Skin of body (tissue), 2 donors: ENCODE data around the gene RBM12. TPM values are rescaled to one million over a fixed set of nuclear protein-coding genes. Genes with fewer than 3 reads are reported as not detected.

ENCODE experiments used
- DNase-seq: peaks from one replicate; lab custom pipeline; 2025; lab: John Stamatoyannopoulos, UW
- total RNA-seq: library from RNA; depleted of rRNA; stranded (reverse); fragments of >200 nt; gene quantifications from one replicate; pipeline ENCODE4 v1.2.3, GENCODE V29; 2014

Gene RBM12
- total RNA-seq, 1 donor from 2014 or later, result 39.2 TPM

- DNase-seq, result no peak
These were observed 4.4 kb downstream of the RBM12 start for GRCh38 chr20:35660122-35660937.

GRCh38 chr20:35657271-35657670 lies 7.4 kb downstream of the RBM12 start:
- DNase-seq, result no peak

GRCh38 chr20:35654415-35654814 lies 10.3 kb downstream of the RBM12 start:
- no peak for DNase-seq

GRCh38 chr20:35653893-35654292 lies 10.8 kb downstream of the RBM12 start:
- DNase-seq, result no peak

DNA sequence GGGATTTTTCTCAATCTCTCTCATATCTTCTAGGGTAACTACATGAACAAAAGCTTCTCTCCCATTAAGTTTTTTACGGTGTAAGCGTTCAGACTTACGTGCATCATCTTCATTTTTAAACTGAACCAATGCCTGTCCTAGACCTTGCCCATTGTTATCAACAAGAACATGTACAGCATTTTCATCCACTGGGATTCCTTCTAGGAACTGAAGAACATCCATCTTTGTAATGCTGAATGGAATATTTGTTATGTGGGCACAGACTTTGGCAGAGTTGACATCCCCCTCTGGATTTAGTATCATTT lies 11.3 kb downstream of the RBM12 start:
- no peak for DNase-seq

GRCh38 chr20:35652641-35653429 lies 11.9 kb downstream of the RBM12 start:
- DNase-seq, result no peak

- no peak for DNase-seq
These were observed 12.7 kb downstream of the RBM12 start for GRCh38 chr20:35651958-35652357.

GRCh38 chr20:35650632-35651031 lies 14.1 kb downstream of the RBM12 start:
- DNase-seq, result no peak

DNA sequence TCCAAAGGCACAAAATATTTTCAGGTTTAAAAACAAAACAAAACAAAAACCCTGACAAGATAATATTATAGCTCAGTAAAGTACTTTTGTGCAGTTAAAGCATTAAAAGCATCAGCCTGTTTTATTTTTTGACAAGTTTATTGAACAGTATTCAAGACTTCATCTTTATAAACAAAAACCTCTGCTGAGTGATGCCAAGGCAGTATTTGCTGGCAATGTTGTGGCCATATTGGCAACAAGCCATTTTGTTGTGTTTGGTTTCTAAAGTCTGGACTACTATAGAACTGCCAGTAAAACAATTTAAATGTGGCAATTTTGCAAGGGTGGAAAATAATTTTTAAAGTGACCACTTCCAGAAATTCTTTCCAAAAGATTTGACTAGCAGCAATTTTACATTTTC lies 15.9 kb downstream of the RBM12 start:
- no peak for DNase-seq

- DNase-seq, result no peak
These were observed 19.9 kb downstream of the RBM12 start for GRCh38 chr20:35644806-35645205.

DNA sequence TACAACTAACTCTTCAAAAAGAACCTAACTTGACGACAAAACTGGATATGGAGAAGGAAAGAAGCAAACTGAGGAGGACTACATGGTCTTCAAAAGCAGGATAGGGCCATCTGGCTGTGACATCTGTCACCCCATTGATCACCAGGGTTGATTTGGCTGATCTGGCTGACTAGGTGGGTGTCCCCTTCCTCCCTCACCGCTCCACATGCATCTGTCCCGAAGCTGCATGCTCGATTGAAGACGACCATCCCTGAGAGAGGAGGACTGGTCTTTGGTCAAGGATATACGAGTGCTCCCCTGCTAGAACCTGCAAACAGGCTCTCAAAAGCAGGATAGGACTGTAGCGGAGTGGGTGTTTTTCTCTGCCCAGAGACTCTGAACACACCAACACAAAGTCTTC lies 21.7 kb downstream of the RBM12 start:
- DNase-seq, result no peak

- no peak for DNase-seq
These were observed 23.0 kb downstream of the RBM12 start for GRCh38 chr20:35641743-35642142.

GRCh38 chr20:35640724-35641123 lies 24.0 kb downstream of the RBM12 start:
- DNase-seq, result no peak

DNA sequence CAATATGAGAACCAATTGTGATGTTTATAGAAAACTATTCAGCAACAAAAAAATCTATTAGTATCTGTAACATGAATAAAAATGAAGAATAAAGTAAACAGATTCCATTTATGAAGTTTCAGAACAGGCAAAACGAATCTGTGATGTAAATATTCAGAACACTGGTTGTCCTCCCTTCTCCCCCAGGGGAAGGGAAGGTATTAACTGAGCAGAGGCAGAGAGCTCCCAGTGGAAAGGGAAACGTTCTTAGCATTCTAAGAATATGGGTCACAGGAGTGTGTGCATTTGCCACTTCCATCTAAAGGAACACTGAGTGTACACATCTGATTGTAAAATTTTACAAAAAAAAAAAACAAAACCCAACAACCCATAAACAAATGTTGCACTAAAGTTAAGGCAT lies 25.9 kb downstream of the RBM12 start:
- DNase-seq, result no peak

DNA sequence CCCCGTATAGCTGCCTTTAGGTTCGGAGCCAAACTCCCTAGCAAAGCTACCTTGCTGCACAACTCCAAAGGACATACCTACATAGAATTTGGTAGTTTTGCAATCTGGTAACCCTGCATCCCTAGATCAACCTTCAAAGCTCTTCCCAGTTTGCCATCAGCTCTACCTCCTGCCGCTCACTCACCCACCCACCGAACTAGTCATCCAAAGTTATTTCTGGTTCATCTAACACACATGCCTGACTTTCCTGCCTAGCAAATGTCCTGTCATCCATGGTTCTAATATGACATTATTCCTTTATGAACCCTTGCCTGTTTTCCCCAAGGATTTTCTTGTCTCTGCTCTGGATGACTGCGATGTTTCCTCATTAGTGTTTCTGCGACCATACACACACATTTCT lies 27.4 kb downstream of the RBM12 start:
- no peak for DNase-seq

GRCh38 chr20:35636095-35636494 lies 28.6 kb downstream of the RBM12 start:
- no peak for DNase-seq

DNA sequence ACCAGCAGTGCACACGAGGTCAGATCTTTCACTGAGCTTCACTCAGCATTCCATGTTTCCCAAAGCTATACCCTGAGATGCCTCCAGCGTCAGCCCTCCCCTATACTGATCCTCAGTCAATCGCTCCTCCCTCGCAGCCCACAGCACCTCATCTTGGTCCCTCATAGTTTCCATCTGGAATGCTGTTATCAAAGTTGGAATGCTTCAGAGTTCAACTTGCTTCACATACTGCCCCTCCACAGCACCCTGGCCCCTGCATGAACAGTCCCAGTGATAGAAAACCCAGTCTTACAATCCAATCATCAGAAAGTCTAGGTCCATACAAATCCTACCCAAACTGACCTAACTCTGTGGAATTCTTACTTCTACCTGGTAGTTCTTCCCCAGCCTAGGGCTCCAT lies 29.0 kb downstream of the RBM12 start:
- DNase-seq, result no peak

DNA sequence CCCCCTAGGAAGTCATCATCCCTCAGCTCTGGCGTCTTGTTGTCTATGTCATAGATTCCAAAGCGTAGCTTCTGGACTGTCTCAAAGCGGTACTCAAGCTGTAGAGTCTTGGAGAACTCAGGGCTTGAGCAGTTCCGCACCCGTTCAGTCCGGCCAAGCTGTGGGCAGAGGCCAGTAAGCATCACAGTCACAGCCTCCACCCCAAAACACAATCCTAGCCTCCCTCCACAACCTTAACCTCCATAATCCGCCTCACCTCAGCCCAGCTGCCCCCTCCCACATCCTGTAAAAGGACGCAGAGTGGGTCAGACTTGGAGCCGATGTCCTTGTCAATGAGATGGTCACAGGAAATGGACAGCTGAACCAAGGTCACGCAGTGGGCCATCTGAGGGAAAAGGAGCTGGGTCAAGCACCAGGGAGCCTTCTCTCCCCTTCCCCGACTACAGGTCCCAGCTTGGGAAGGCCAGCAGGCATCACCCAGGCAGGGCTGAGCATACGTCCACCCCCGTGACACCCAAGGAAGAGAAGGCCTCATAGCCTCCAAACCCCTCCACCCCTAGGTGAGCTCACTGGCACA lies 32.1 kb downstream of the RBM12 start:
- DNase-seq, result no peak

- no peak for DNase-seq
These were observed 34.1 kb downstream of the RBM12 start for GRCh38 chr20:35630636-35631035.

- DNase-seq, result no peak
These were observed 35.1 kb downstream of the RBM12 start for GRCh38 chr20:35629427-35630145.

- no peak for DNase-seq
These were observed 37.6 kb downstream of the RBM12 start for GRCh38 chr20:35627121-35627520.

- DNase-seq, result no peak
These were observed 38.2 kb downstream of the RBM12 start for GRCh38 chr20:35626386-35627001.
